Cardiac muscle cell (in vitro differentiated cells and primary cell): Measurements from ENCODE around the gene NKAIN4. TPM values are rescaled to one million over a fixed set of nuclear protein-coding genes. Genes with fewer than 3 reads are reported as not detected.

ENCODE experiments used
- DNase-seq, 2 donors: peaks; one replicate each; pipeline versions ENCODE4 v3.0.0 to v3.0.0-alpha.2; 2010 to 2017; ENCODE audit warnings: low read depth in 1 of 2, low spot score in 1 of 2
- H3K27ac ChIP-seq: fragments of 200-600 bp; sonication (generic); 2 replicates; pipeline ENCODE4 v1.5.1; 2016
- H3K27me3 ChIP-seq: fragments of 200-600 bp; sonication (generic); 2 replicates; pipeline ENCODE4 v1.6.0; 2016; ENCODE audit warnings: control low read depth
- H3K36me3 ChIP-seq: fragments of 200-600 bp; sonication (generic); 2 replicates; pipeline ENCODE4 v1.5.1; 2016; ENCODE audit warnings: control low read depth
- H3K4me1 ChIP-seq: fragments of 200-600 bp; sonication (generic); 2 replicates; pipeline ENCODE4 v1.8.1; 2017; ENCODE audit warnings: low read depth, mild to moderate bottlenecking, mixed run types
- H3K4me3 ChIP-seq: fragments of 200-600 bp; sonication (generic); 2 replicates; pipeline ENCODE4 v1.5.1; 2016; ENCODE audit warnings: mild to moderate bottlenecking
- H3K9me3 ChIP-seq: fragments of 200-600 bp; sonication (generic); 2 replicates; pipeline ENCODE4 v1.5.1; 2017; ENCODE audit warnings: low read depth, mild to moderate bottlenecking, control low read depth
- polyA plus RNA-seq: library from polyadenylated mRNA; unstranded; fragments of >200 nt; fragmentation: Nextera tagmentation; extraction: Ambion mirVana; gene quantifications from 2 replicates; pipeline ENCODE4 v1.2.1, GENCODE V29; 2016
- total RNA-seq: library from RNA; depleted of rRNA; stranded (reverse); fragments of >200 nt; gene quantifications from 2 replicates; pipeline ENCODE4 v1.2.3, GENCODE V29; 2016
- TF ChIP-seq, protein P1 (sequence below): IDR thresholded peaks from 2 replicates; pipeline ENCODE4 v1.5.1; 2012; ENCODE audit warnings: low read depth, mild to moderate bottlenecking, low read length

Gene NKAIN4
- total and polyA plus RNA-seq, 2 experiments from 2014 or later, result not detected

DNA sequence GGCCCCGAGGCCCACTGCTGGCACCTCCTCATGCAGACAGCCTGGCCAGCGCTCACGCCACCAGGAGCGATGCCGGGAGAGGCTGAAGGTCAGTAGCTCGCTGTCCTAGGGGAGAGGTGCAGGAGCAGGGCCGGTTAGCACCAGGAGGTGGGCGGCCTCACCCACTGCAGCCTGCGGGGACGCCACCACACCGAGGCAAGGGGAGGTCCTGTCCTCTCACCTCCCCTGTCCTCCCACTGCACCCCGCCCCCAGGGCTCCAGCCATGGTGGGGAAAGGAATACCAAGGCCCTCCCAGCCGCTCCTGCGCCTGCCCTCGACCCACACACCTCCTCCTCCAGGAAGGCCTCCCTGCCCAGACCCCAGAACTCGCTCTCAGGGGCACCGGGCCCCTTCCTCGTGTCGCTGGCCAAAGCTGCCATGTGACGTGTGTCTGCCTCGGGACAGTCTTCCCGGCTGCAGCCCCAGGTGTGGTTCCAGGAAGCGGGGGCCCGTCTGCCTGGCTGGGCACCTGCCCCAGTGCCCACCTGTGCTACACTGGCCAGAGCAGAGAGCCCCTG lies 6.5 kb downstream of the NKAIN4 start:
- H3K27me3 ChIP-seq, result peaks cover 39% of the 10 kb centered on the region
- no peaks in the 10 kb centered on the region for H3K9me3 ChIP-seq
- H3K4me1 ChIP-seq, result no peaks in the 10 kb centered on the region
- no peaks in the 10 kb centered on the region for H3K36me3 ChIP-seq
- no peak overlapping the region for H3K4me3 ChIP-seq
- DNase-seq, result no peak
- TF ChIP-seq, protein P1, sequence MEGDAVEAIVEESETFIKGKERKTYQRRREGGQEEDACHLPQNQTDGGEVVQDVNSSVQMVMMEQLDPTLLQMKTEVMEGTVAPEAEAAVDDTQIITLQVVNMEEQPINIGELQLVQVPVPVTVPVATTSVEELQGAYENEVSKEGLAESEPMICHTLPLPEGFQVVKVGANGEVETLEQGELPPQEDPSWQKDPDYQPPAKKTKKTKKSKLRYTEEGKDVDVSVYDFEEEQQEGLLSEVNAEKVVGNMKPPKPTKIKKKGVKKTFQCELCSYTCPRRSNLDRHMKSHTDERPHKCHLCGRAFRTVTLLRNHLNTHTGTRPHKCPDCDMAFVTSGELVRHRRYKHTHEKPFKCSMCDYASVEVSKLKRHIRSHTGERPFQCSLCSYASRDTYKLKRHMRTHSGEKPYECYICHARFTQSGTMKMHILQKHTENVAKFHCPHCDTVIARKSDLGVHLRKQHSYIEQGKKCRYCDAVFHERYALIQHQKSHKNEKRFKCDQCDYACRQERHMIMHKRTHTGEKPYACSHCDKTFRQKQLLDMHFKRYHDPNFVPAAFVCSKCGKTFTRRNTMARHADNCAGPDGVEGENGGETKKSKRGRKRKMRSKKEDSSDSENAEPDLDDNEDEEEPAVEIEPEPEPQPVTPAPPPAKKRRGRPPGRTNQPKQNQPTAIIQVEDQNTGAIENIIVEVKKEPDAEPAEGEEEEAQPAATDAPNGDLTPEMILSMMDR, result no peak
- H3K27ac ChIP-seq, result no peak overlapping the region

DNA sequence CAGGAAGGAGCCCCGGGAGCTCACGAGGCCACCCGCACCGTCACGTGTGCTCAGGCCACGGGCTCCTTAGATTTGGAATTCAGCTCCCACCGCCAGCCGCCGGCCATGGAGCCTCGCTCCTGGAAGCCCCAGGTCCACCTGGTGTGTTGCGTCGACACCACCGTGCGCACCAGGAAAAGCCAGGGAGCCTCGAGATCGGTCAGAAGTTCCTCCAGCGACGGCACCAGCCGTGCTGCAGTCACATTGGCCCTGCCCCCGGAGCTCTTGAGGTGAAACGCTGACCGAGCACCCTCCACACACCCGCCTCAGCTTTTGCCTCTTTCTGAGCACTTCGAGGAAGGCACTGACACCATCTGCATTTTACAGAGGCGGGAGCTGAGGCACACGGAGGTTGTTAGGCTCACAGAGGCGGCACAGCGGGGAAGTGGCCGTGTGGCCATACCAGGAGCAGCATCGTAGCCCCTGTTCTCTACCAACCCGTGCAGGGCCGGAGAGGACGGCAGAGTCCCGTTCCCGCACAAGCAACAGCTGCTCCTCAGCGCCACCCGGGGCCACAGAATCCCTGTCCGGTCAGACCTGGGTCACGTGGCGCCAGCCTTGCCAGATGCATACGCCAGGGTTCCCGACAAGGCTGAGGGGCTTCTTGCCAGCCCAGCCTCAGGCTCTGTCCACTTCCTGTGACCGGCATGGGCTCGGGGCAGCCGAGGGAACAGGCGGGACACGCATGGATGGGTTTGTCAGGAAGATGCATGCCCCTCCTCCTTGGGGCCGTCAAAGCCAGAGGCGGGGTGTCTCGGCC lies 7.6 kb downstream of the NKAIN4 start:
- TF ChIP-seq, protein P1, result no peak

DNA sequence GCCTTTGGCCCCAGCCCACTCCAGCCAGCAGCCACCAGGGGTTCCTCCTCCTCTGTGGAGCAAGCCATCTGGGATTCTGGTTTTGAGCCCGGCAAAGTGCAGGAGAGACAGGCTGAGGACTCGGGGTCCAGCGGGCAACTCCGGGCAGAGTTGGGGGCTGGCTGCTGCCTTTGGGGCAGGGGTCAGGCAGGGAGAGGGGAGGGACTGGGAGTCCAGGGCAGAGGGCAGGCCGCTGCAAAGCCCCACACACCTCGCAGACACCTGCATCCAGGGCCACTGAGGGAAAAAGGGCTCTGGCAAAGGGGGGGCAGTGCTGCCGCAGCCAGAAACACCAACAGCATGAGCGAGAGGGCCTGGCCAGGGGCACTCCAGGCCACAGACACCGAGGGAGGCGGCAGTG lies 9.8 kb downstream of the NKAIN4 start:
- H3K4me1 ChIP-seq, result no peaks in the 10 kb centered on the region
- H3K9me3 ChIP-seq, result no peaks in the 10 kb centered on the region
- H3K36me3 ChIP-seq, result no peaks in the 10 kb centered on the region
- no peak overlapping the region for H3K4me3 ChIP-seq
- DNase-seq, result no peak
- TF ChIP-seq, protein P1, result no peak
- no peak overlapping the region for H3K27ac ChIP-seq
- H3K27me3 ChIP-seq, result peaks cover 24% of the 10 kb centered on the region

More for the DNA sequence above, 7.6 kb downstream of the NKAIN4 start:
- DNase-seq, result peak in 1 of 2 donors; percentile 25
- Histone ChIP-seq H3K36me3 (no peaks in the 10 kb centered on the region), H3K27ac (no peak overlapping the region), H3K4me3 (no peak overlapping the region), H3K9me3 (no peaks in the 10 kb centered on the region), H3K27me3 (peaks cover 28% of the 10 kb centered on the region), H3K4me1 (no peaks in the 10 kb centered on the region)

DNA sequence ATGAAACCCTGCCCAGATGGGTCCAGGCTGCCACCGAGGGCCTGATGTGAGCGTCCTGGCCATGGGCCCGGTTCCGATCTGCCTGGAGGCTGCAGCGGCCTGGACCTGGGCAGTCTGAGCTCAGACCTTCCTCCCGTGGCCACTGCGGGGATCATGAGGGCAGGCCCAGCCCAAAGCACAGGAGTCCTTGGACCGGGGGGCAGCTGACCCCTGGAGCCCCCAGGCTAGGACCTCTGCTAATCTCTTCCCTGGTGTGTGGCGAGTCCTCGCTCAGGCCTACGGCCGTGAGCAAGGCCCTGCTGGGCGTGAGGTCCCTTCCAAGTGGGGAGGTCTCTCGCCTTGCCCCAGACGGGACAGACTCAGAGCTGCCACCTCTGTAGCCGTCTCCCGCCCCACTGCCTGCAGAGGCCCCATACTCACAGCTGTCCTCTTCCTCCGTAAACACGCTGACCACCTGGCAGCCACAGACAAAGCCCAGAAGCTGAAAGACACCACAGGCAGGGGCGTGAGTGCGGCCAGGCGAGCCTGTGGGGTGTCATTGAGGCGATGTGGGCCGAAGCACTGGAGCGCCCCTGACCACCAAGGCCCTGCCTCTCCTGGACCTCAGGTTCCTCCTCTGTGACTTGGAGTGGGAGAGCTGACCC lies 10.5 kb downstream of the NKAIN4 start:
- H3K27ac ChIP-seq, result no peak overlapping the region
- no peaks in the 10 kb centered on the region for H3K36me3 ChIP-seq
- peaks cover 16% of the 10 kb centered on the region for H3K27me3 ChIP-seq
- H3K4me1 ChIP-seq, result no peaks in the 10 kb centered on the region
- H3K4me3 ChIP-seq, result no peak overlapping the region
- TF ChIP-seq, protein P1, result no peak
- no peak for DNase-seq
- no peaks in the 10 kb centered on the region for H3K9me3 ChIP-seq

DNA sequence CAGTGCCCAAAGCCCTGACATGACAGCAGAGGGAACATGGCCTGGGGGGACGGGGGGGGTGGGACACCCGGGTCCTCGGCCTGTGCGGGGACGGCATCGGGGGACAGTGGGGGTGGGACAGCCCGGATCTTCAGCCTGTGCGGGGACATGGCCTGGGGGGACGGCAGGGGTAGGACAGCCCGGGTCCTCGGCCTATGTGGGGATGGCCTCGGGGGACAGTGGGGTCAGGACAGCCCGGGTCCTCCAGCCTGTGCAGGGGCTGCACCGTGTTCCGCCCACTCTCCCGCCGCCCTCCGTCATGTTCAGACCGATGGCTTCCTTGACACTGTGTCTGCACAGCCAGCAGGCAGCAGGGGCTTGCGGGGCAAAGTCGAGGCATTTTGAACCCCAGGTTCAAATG lies 11.5 kb downstream of the NKAIN4 start:
- Histone ChIP-seq H3K4me1 (no peaks in the 10 kb centered on the region), H3K9me3 (no peaks in the 10 kb centered on the region), H3K36me3 (no peaks in the 10 kb centered on the region), H3K27ac (no peak overlapping the region), H3K4me3 (no peak overlapping the region), H3K27me3 (peaks cover 6% of the 10 kb centered on the region)
- TF ChIP-seq, protein P1, result no peak
- no peak for DNase-seq
